Right ventricle myocardium inferior (tissue), 1 donor: Measurements from ENCODE around the gene PLA2G4E. TPM values are rescaled to one million over a fixed set of nuclear protein-coding genes. Genes with fewer than 3 reads are reported as not detected.
A peak's percentile ranks its signal among the peaks of the same experiment; 100 is the strongest.

Experiments used
- ATAC-seq: fragments of 200-7000 bp; cut with Tn5 transposase; one replicate; pipeline ENCODE4 v1.9.1; 2020; ENCODE audit warnings: mild to moderate bottlenecking, moderate library complexity
- DNase-seq: peaks from one replicate; pipeline ENCODE4 v3.0.0; 2021; ENCODE audit errors: missing footprints
- intact Hi-C: fragments of 100-400 bp; cut with DNase I; formaldehyde crosslinking; loops from one replicate; pipeline ENCODE4 v1.11.0; 2022
- total RNA-seq: library from RNA; stranded (reverse); fragmentation: NEBNext Ultra II Directional; extraction: Animal tissue kit (Norgen Biotek cat#: 25700); gene quantifications from one replicate; pipeline ENCODE4 v1.2.1, GENCODE V29; 2021
- donor health status: DM: no; HTN: yes; CAD: no; lungs with severe emphysema.

PLA2G4E gene
- total RNA-seq, 1 donor from 2014 or later: 0.05 TPM

DNA sequence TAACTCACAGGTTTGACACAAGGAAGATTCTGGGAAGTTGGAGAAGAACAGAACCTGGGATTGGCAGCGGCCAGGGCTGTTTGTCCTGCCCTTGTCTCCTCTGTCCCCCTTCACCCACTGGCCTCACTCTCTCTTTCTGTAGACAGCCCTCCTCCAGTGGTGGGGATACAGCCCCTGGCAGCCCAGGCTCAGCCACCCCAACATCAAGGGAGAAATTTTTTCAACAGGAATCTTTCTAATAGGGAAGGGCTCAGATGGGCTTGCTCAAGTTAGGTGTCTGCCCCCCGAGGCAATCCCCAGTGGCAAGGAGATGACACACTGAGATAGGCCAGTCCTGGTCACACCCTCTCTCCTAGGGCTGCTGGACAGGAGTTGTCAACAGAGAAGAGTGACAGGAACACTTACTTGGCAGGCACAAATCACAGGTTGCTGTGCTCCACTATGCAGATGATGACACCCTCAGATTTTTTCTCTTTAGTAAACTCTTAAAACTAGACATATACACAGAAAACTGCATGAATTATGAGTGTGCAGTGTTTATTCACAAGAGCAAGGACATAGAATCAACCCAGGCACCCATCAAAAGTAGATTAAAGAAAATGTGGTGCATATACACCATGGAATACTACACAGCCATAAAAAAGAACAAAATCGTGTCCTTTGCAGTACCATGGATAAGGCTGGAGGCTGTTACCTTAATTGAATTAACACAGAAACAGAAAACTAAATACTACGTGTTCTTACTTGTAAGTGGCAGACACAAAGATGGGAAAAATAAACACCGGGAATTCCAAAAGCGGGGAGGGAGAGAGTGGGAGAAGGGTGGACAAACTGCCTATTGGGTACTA is 37.2 kb upstream of the PLA2G4E start:
- DNase-seq (no peak), ATAC-seq (no peak)
- intact Hi-C loops: loop anchor here (10.0 kb wide), 1 partner anchor 133 kb away; no protein-coding TSS in a partner anchor

GRCh38 chr15:42056934-42057798 is 36.3 kb upstream of the PLA2G4E start:
- ATAC-seq (peak; percentile 94), DNase-seq (peak; percentile 83)
- intact Hi-C loops: loop anchor here (10.0 kb wide), 1 partner anchor 132 kb away; no protein-coding TSS in a partner anchor

- ATAC-seq (no peak), DNase-seq (no peak)
- intact Hi-C loops: loop anchor here (10.0 kb wide), 1 partner anchor 129 kb away; no protein-coding TSS in a partner anchor
Measured at GRCh38 chr15:42053914-42054313, 33.1 kb upstream of the PLA2G4E start.

GRCh38 chr15:42053010-42053409 is 32.2 kb upstream of the PLA2G4E start:
- DNase-seq (no peak), ATAC-seq (no peak)
- intact Hi-C loops: loop anchor here (10.0 kb wide), 1 partner anchor 128 kb away; no protein-coding TSS in a partner anchor

DNA sequence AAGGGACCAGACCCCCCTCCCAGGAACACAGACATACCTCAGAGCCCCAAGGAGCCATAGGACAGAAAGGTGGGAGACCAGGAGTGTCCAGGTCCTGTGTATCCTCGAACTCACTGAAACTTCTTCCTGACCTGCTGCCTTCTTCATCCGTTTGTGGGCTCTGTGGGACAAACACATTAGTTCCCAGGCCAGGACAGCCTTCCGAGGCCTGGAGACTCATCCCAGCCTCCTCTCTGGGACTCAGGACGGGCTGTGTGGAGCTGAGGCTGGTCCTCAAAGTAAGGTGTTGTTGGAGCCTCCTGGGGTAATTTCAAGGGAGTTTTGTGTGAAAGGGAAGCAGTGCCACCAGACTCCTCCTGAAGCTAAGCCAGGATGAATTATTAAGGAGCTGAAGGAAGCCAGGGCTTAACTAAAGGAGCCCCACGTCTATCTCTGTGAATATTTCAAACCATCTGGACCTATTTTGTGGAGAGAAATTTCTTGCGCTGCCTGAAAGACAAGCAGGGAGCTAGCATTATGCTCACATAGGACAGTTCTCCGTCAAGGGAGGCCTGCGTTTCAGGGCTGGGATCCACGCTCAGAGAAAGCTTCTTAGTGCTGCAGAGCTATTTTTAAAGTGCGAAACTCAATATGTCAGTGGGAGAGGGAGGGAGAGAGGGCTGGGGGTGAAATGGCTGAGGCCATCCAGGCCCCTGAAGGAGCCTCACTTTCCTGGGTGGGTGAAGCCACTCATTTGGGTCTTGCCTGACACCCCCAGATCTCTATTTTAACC is 29.8 kb upstream of the PLA2G4E start:
- intact Hi-C loops: loop anchor here (10.0 kb wide), 1 partner anchor 126 kb away; no protein-coding TSS in a partner anchor
- DNase-seq: no peak
- peak; percentile 68 for ATAC-seq

DNA sequence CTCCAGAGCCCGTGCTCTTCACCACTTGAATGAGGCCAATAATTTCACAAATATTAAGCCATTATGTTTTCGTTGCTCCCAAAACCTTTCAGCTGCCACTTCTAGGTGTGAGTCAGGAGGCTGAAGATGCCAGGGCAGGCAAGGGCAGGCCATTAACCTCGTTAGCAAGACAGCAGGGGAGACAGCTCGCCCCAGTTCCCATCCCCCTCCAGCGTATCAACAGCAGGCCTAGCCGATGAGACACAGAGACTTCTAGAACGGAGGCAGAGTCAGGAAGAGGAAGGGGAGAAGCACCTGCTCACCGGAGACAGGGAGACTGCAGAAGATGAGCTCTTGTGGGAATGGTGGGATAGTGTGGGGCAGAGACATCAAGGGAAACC is 28.0 kb upstream of the PLA2G4E start:
- intact Hi-C loops: no loop called here

DNA sequence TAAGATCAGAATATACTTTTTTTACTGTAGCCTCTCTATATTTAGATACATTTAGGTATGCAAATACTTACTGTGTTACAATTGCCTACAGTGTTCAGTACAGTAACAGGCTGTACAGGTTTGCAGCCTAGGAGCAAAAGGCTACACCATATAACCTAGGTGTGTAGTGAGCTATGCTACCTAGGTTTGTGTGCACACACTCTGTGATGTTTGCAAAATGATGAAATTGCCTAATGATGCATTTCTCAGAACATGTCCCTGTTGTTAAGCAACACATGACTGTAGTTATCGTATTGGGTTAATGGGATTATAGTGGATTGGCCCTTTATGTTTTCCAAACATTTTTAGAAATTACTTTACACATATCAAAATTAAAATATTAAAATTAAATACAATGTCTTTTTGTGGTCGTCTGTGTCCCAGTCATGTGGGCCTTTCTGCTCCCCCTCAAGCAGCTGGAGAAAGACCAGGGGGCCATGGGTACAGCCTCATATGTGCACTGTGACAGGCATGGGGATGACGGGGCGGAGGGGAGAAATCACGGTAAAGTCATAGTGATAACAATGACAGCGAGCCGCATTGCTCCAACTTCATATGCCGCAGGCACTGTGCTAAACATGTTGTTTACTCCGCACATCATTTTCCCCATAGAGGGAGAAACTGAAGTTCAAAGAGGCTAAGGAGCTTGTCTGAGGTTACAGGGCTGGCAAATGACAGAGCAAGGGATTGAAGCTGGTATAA is 27.4 kb upstream of the PLA2G4E start:
- ATAC-seq: no peak
- intact Hi-C loops: no loop called here
- DNase-seq: no peak

More for the DNA sequence above, 28.0 kb upstream of the PLA2G4E start:
- DNase-seq (no peak), ATAC-seq (no peak)

- intact Hi-C loops: no loop called here
- no peak for ATAC-seq
- no peak for DNase-seq
Measured at GRCh38 chr15:42046597-42046996, 25.8 kb upstream of the PLA2G4E start.

- DNase-seq: no peak
- no peak for ATAC-seq
- intact Hi-C loops: no loop called here
Measured at GRCh38 chr15:42045211-42045615, 24.4 kb upstream of the PLA2G4E start.

- ATAC-seq (no peak), DNase-seq (no peak)
- intact Hi-C loops: no loop called here
Measured at GRCh38 chr15:42042602-42043400, 22.0 kb upstream of the PLA2G4E start.

DNA sequence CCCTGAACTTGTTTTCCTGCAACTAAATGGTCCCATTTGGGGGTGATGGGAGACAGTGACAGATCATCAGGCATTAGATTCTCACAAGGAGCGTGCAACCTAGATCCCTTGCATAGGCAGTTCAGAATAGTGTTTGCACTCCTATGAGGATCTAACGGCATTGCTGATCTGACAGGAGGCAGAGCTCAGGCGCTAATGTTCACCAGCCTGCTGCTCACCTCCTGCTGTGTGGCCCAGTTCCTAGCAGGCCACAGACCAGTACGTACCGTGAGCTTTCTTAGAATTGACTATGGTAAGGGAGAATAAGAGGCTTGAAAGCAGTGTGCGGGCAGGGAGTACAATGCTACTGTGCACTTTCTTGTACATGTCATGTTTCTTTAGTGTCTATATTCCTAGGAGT is 17.6 kb upstream of the PLA2G4E start:
- intact Hi-C loops: no loop called here
- no peak for DNase-seq
- no peak for ATAC-seq

- intact Hi-C loops: no loop called here
- DNase-seq (no peak), ATAC-seq (peak; percentile 46)
Measured at GRCh38 chr15:42037656-42038055, 16.8 kb upstream of the PLA2G4E start.

DNA sequence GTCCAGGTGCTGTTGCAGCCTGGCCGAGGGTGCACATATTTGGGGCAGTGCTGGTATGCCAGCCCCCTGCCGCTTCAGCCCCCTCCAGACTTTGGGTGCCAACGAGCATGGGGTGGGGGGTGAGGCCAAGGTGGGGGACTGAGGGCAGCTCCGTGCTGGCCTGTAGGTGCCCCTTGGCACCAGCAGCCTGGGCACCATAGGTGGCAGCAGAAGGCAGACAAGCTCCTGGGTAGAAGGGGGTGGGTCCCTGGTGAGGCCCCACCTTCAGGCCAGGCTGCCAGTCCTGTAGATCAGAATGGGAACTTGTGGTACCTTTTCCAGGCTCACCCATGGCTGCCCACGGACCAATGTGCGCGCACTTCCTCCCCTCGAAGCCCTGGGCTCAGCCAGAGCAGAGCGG is 16.1 kb upstream of the PLA2G4E start:
- ATAC-seq (no peak), DNase-seq (no peak)

DNA sequence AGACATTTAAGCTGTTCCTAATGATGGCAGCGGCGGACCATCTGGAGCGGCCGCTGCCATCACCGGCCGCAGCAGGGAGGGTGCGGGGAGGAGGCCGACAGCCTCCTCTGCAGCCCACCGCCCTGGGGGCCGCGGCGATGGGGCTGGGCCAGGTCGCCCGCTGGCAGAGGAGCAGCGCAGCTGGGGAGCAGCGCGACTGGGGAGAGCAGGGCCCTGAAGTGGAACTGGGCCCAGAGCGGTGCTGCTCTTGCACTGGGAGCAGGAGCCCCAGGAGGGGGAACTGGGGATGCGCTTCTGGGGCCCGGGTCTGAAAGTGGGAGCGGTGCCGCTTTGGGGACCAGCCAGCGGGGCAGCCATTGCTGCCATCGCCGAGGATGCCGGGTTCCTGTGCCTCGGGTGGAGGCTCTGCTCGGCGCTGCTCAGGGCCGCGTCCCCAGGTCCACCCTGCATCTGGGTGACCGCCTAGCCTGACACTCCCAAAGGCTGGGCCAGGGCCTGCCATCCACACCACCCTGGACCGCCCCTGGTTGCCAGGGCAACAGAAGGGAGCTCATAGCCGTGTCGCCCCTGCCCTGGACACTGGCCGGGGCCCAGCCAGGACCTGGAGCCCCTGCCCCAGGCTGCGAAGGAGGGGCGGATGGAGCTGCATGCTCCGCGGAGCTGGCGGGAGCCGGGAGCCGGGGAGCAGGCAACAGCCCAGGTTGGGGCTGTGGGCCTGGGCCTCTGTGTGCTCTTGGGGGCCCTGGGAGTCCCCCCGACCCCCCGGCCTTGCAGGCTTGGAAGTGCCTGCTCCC is 15.5 kb upstream of the PLA2G4E start:
- intact Hi-C loops: no loop called here
- DNase-seq: no peak
- no peak for ATAC-seq

More for the DNA sequence above, 16.1 kb upstream of the PLA2G4E start:
- intact Hi-C loops: no loop called here

DNA sequence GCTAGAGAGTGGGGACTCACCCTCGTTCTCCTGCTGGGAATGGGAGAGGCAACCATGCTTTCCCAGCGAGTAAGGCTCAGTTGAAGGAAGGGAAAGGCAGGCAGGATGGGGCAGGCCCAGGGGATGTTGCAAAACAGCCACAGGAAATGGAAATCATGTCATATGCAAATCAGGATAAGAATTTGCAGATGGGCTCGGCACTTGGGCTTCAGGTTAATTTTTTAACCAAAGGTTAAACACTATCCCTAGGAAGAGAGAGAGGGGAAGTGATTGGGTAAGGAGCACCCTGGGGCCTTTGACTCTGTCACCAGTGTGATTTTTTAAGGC is 14.6 kb upstream of the PLA2G4E start:
- intact Hi-C loops: no loop called here
- ATAC-seq (no peak), DNase-seq (no peak)

DNA sequence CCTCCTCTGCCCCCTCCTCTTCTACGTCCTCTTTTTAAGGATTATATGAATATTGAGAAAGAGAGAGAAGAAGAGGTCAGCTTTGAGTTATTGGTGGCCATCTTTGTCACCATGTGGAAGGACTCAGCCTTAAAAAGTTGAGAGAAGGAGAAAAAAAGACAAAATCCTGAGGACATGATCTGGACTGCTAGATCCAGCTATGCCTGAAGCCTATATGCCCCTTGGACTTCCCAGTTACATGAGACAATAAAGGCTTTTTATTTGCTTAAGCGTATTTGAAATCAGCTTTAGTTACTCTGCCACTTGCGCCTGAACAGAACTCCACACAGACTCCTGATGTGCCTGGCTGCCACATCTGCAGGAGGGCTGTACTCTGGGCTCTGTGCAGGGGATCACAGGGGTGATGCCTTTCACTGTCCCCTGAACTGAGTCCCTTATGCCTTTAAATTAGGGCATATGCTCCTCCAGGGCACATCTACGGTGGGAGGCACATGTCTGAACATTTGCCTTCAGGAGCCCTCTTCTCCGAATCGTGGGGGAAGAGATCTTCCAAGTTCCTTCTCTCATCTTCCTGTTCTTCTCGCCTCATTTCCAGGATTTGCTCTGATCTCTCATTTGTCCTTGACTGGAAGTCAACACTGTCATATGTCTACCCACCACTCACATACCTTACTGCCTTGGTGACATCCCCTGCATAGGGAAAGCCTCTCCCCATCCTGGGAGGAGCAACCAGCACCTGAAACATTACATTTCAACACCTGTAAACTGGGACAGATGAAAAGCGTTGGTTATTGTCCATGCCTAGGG is 14.0 kb upstream of the PLA2G4E start:
- no peak for DNase-seq
- no peak for ATAC-seq

More for the DNA sequence above, 14.0 kb upstream of the PLA2G4E start:
- intact Hi-C loops: no loop called here
